ENCODE measurements around the gene KCNJ18. TPM values are rescaled to one million over a fixed set of nuclear protein-coding genes. Genes with fewer than 3 reads are reported as not detected.
"Not testable (repeated sequence)": the region's sequence is repeated elsewhere in the genome, so short reads cannot be mapped to it uniquely, and the experiment has no call there.

Gene KCNJ18
- polyA plus RNA-seq (2013, experiment 1 of 2) = not detected
- polyA plus RNA-seq (2013, experiment 2 of 2) = not detected

DNA sequence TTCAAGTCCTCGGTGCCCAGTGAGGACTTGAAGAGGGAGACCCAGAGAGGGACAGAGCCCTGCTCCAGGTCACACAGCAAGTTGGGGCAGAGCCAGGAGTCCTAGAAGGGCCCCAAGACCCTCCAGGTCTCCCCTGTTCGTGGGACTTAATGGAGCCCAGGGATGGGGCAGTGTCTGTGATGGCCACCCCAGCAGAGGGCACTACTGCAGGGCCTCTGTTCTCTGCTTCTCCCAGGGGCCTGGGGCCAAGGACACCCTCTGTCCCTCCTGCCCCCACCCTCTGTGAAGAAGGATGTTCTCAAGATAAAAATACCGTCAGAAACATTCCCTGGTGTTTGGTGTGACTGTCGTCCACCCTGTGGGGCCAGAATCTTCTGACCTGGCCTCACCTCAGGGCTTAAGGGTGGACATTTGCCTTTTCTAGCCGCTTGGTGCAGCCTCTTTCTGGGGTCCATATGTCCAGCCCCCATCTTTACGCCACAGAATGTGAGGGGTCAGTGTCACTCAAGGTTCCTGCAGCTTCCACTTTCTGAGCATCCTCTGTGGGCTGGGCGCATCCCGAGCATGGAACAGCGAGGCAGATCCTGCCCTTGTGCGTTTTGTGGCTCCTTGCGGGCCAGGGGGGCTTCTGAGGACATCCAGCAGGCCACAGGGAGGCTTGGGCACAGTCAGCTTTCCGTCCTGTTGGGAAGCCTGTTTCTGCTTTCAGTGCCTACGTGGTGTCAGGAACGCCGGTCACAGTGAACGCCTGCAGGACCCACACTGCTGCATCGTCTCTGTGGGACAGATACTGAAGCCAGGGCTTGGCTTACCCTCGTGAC lies at the start of gene KCNJ18:
Gene KCNJ18, plus strand, starts transcription at position 641 of the 821 bp plus-strand sequence. CDS start 10,264 bp downstream, outside the sequence.
- DNase-seq; H3K79me1 ChIP-seq (ENCODE audit: low read length); H3K23ac ChIP-seq (ENCODE audit: low read length); H3K56ac ChIP-seq (ENCODE audit: low read length); H3K79me2 ChIP-seq (ENCODE audit: control insufficient read depth, insufficient read depth, low read length); H3K4me1 ChIP-seq (ENCODE audit: control insufficient read depth, low read depth, low read length); H2BK120ac ChIP-seq (ENCODE audit: low read depth, low read length); H3K4me3 ChIP-seq (ENCODE audit: low read length); H3K9ac ChIP-seq (ENCODE audit: low read length); H3K36me3 ChIP-seq (ENCODE audit: control insufficient read depth, insufficient read depth, low read length); H3K4me2 ChIP-seq (ENCODE audit: low read length); H3K18ac ChIP-seq (ENCODE audit: low read length); H4K8ac ChIP-seq (ENCODE audit: low read depth, low read length); H3K4ac ChIP-seq (ENCODE audit: low read depth, low read length); H2BK5ac ChIP-seq (ENCODE audit: low read length); H2AK5ac ChIP-seq (ENCODE audit: low read length); H4K5ac ChIP-seq (ENCODE audit: low read length); H3K27ac ChIP-seq (ENCODE audit: low read depth, low read length); H3K27me3 ChIP-seq (ENCODE audit: insufficient read depth, low read length, poor library complexity); H2BK15ac ChIP-seq (replicated peaks; ENCODE audit: low read depth): not testable (repeated sequence)
- no CpG with 5 or more reads among the region's 18 CpGs for WGBS (ENCODE audit: extremely low coverage, insufficient coverage, low lambda C conversion rate)

- H3K79me2 ChIP-seq (ENCODE audit: control insufficient read depth, insufficient read depth, low read length); H3K4me3 ChIP-seq (ENCODE audit: low read length); H3K36me3 ChIP-seq (ENCODE audit: control insufficient read depth, insufficient read depth, low read length); H2BK5ac ChIP-seq (ENCODE audit: low read length); DNase-seq; H3K23ac ChIP-seq (ENCODE audit: low read length); H3K4ac ChIP-seq (ENCODE audit: low read depth, low read length); H3K79me1 ChIP-seq (ENCODE audit: low read length); H3K4me1 ChIP-seq (ENCODE audit: control insufficient read depth, low read depth, low read length); H3K9ac ChIP-seq (ENCODE audit: low read length); H2BK120ac ChIP-seq (ENCODE audit: low read depth, low read length); H3K56ac ChIP-seq (ENCODE audit: low read length); H4K8ac ChIP-seq (ENCODE audit: low read depth, low read length); H3K4me2 ChIP-seq (ENCODE audit: low read length); H3K27ac ChIP-seq (ENCODE audit: low read depth, low read length); H3K27me3 ChIP-seq (ENCODE audit: insufficient read depth, low read length, poor library complexity); H3K18ac ChIP-seq (ENCODE audit: low read length); H2AK5ac ChIP-seq (ENCODE audit: low read length); H4K5ac ChIP-seq (ENCODE audit: low read length); H2BK15ac ChIP-seq (replicated peaks; ENCODE audit: low read depth): not testable (repeated sequence)
- no CpG with 5 or more reads among the region's 6 CpGs for WGBS (ENCODE audit: extremely low coverage, insufficient coverage, low lambda C conversion rate)
These were observed 44.2 kb upstream of the KCNJ18 start for GRCh38 chr17:21648125-21648524.

GRCh38 chr17:21650043-21650442 lies 42.3 kb upstream of the KCNJ18 start:
- not testable (repeated sequence) for H4K5ac ChIP-seq (ENCODE audit: low read length); H2BK15ac ChIP-seq (replicated peaks; ENCODE audit: low read depth); H4K8ac ChIP-seq (ENCODE audit: low read depth, low read length); H3K79me2 ChIP-seq (ENCODE audit: control insufficient read depth, insufficient read depth, low read length); H2AK5ac ChIP-seq (ENCODE audit: low read length); H2BK5ac ChIP-seq (ENCODE audit: low read length); H3K56ac ChIP-seq (ENCODE audit: low read length); H3K4me3 ChIP-seq (ENCODE audit: low read length); DNase-seq; H3K18ac ChIP-seq (ENCODE audit: low read length); H2BK120ac ChIP-seq (ENCODE audit: low read depth, low read length); H3K79me1 ChIP-seq (ENCODE audit: low read length); H3K4me2 ChIP-seq (ENCODE audit: low read length); H3K36me3 ChIP-seq (ENCODE audit: control insufficient read depth, insufficient read depth, low read length); H3K27ac ChIP-seq (ENCODE audit: low read depth, low read length); H3K23ac ChIP-seq (ENCODE audit: low read length); H3K27me3 ChIP-seq (ENCODE audit: insufficient read depth, low read length, poor library complexity); H3K9ac ChIP-seq (ENCODE audit: low read length); H3K4ac ChIP-seq (ENCODE audit: low read depth, low read length); H3K4me1 ChIP-seq (ENCODE audit: control insufficient read depth, low read depth, low read length)
- WGBS (ENCODE audit: extremely low coverage, insufficient coverage, low lambda C conversion rate) = no CpG with 5 or more reads among the region's 1 CpG

GRCh38 chr17:21652049-21652448 lies 40.3 kb upstream of the KCNJ18 start:
- not testable (repeated sequence) for H2BK120ac ChIP-seq (ENCODE audit: low read depth, low read length); H3K4me2 ChIP-seq (ENCODE audit: low read length); H4K8ac ChIP-seq (ENCODE audit: low read depth, low read length); H3K4me3 ChIP-seq (ENCODE audit: low read length); H3K36me3 ChIP-seq (ENCODE audit: control insufficient read depth, insufficient read depth, low read length); H2BK15ac ChIP-seq (replicated peaks; ENCODE audit: low read depth); DNase-seq; H2BK5ac ChIP-seq (ENCODE audit: low read length); H2AK5ac ChIP-seq (ENCODE audit: low read length); H3K56ac ChIP-seq (ENCODE audit: low read length); H3K23ac ChIP-seq (ENCODE audit: low read length); H3K27ac ChIP-seq (ENCODE audit: low read depth, low read length); H3K79me2 ChIP-seq (ENCODE audit: control insufficient read depth, insufficient read depth, low read length); H3K27me3 ChIP-seq (ENCODE audit: insufficient read depth, low read length, poor library complexity); H3K4ac ChIP-seq (ENCODE audit: low read depth, low read length); H3K9ac ChIP-seq (ENCODE audit: low read length); H3K79me1 ChIP-seq (ENCODE audit: low read length); H3K18ac ChIP-seq (ENCODE audit: low read length); H3K4me1 ChIP-seq (ENCODE audit: control insufficient read depth, low read depth, low read length); H4K5ac ChIP-seq (ENCODE audit: low read length)
- WGBS (ENCODE audit: extremely low coverage, insufficient coverage, low lambda C conversion rate) = no CpG with 5 or more reads among the region's 4 CpGs

- H4K5ac ChIP-seq (ENCODE audit: low read length); H3K9ac ChIP-seq (ENCODE audit: low read length); H2BK15ac ChIP-seq (replicated peaks; ENCODE audit: low read depth); H3K27me3 ChIP-seq (ENCODE audit: insufficient read depth, low read length, poor library complexity); H3K23ac ChIP-seq (ENCODE audit: low read length); H2AK5ac ChIP-seq (ENCODE audit: low read length); H3K4me1 ChIP-seq (ENCODE audit: control insufficient read depth, low read depth, low read length); H3K4ac ChIP-seq (ENCODE audit: low read depth, low read length); H3K79me1 ChIP-seq (ENCODE audit: low read length); H2BK5ac ChIP-seq (ENCODE audit: low read length); H3K27ac ChIP-seq (ENCODE audit: low read depth, low read length); H3K4me3 ChIP-seq (ENCODE audit: low read length); H2BK120ac ChIP-seq (ENCODE audit: low read depth, low read length); H4K8ac ChIP-seq (ENCODE audit: low read depth, low read length); DNase-seq; H3K79me2 ChIP-seq (ENCODE audit: control insufficient read depth, insufficient read depth, low read length); H3K36me3 ChIP-seq (ENCODE audit: control insufficient read depth, insufficient read depth, low read length); H3K4me2 ChIP-seq (ENCODE audit: low read length); H3K18ac ChIP-seq (ENCODE audit: low read length); H3K56ac ChIP-seq (ENCODE audit: low read length): not testable (repeated sequence)
- WGBS (ENCODE audit: extremely low coverage, insufficient coverage, low lambda C conversion rate) = no CpG with 5 or more reads among the region's 10 CpGs
These were observed 39.1 kb upstream of the KCNJ18 start for GRCh38 chr17:21653211-21653610.

All from mesendoderm (in vitro differentiated cells).